Gastrocnemius medialis (tissue), 4 donors: ENCODE data around the gene NPEPL1. TPM values are rescaled to one million over a fixed set of nuclear protein-coding genes. Genes with fewer than 3 reads are reported as not detected.

Source experiments
- ATAC-seq, 2 donors: fragments of 150-250 bp; one replicate each; pipeline ENCODE4 v1.9.1; 2016
- DNase-seq, 2 donors: peaks; one replicate each; pipeline ENCODE4 v3.0.0-alpha.2; 2019
- H3K27ac ChIP-seq, 4 donors: fragments of 200-600 bp; sonication (generic); 1 replicate in 1 of 4; 2 replicates in 3 of 4; pipeline ENCODE4 v1.5.1; 2016 to 2018; ENCODE audit warnings: mild to moderate bottlenecking in 2 of 4, moderate library complexity in 1 of 4
- H3K27me3 ChIP-seq, 3 donors: fragments of 200-600 bp; sonication (generic) in 2 of 3; 1 replicate in 1 of 3; 2 replicates in 2 of 3; pipeline versions ENCODE4 v1.5.1 to v1.6.0; 2016 to 2019; ENCODE audit warnings: mild to moderate bottlenecking in 1 of 3, moderate library complexity in 1 of 3
- H3K36me3 ChIP-seq, 2 donors: fragments of 200-600 bp; sonication (generic) in 1 of 2; one replicate each; pipeline ENCODE4 v1.5.1; 2017 to 2018
- H3K4me1 ChIP-seq, 2 donors: fragments of 200-600 bp; sonication (generic) in 1 of 2; one replicate each; pipeline ENCODE4 v1.5.1; 2016 to 2017; ENCODE audit warnings: mild to moderate bottlenecking in 2 of 2
- H3K4me3 ChIP-seq, 4 donors: fragments of 200-600 bp; sonication (generic) in 3 of 4; 1 replicate in 1 of 4; 2 replicates in 3 of 4; pipeline ENCODE4 v1.5.1; 2016 to 2019; ENCODE audit warnings: mild to moderate bottlenecking in 2 of 4
- H3K9me3 ChIP-seq, 3 donors: fragments of 200-600 bp; sonication (generic) in 2 of 3; 1 replicate in 1 of 3; 2 replicates in 2 of 3; pipeline ENCODE4 v1.5.1; 2016 to 2019
- POLR2A ChIP-seq, 2 donors: fragments of 450-650 bp; IDR thresholded peaks; one replicate each; pipeline ENCODE4 v1.6.1; 2017; ENCODE audit warnings: antibody characterized with exemption in 2 of 2, mild to moderate bottlenecking in 2 of 2, moderate library complexity in 2 of 2
- in situ Hi-C, 4 donors: fragments of 200-750 bp; cut with MboI; loops; one replicate each; pipeline versions ENCODE4 v1.15.0 to v1.8.0; 2017; ENCODE audit warnings: low sequenced_read_pairs in 4 of 4
- intact Hi-C: fragments of 100-400 bp; cut with DNase I; formaldehyde crosslinking; loops from one replicate; pipeline ENCODE4 v1.15.1; 2023; ENCODE audit warnings: low total_unique reads
- total RNA-seq, 4 donors: library from RNA; depleted of rRNA; stranded (reverse); fragments of >200 nt; gene quantifications; one replicate each; pipeline versions ENCODE4 v1.1.0 to v1.2.3, GENCODE V29; 2016
- TF ChIP-seq, protein P1 (sequence below), 5 experiments: fragments of 450-650 bp in 3 of 5; fragments of 200-600 bp in 2 of 5; sonication (generic) in 2 of 5; IDR thresholded peaks in 4 of 5; conservative IDR thresholded peaks in 1 of 5; 1 replicate in 4 of 5; 2 replicates in 1 of 5; pipeline ENCODE4 v1.5.1; 2016 to 2019; ENCODE audit warnings: antibody characterized with exemption in 5 of 5, mild to moderate bottlenecking in 3 of 5, moderate library complexity in 3 of 5

The NPEPL1 gene
- total RNA-seq, 4 donors from 2014 or later = 18.1 to 51.5 (median 34.3) TPM

DNA sequence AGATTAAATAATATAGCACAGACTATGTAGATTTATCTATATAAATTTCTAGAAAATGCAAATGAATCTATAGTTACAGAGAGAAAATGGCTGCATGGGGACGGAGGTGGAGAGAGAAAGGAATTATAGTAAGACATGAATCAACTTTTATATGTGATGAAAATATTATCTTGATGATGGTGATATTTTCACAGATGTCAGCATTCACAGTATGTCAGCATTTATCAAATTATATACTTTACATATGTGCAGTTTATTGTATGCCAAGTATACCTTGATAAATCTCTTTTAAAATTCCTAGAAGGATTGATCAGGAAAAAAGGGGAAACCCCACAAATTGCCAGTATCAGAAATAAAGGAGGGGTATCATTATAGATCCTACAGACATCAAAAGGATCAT is 44.6 kb downstream of the NPEPL1 start:
- H3K9me3 ChIP-seq = no peaks in the 10 kb centered on the region
- no peak overlapping the region for H3K27ac ChIP-seq
- no peaks in the 10 kb centered on the region for H3K27me3 ChIP-seq
- ATAC-seq (no peak), DNase-seq (no peak)
- TF ChIP-seq, protein P1, sequence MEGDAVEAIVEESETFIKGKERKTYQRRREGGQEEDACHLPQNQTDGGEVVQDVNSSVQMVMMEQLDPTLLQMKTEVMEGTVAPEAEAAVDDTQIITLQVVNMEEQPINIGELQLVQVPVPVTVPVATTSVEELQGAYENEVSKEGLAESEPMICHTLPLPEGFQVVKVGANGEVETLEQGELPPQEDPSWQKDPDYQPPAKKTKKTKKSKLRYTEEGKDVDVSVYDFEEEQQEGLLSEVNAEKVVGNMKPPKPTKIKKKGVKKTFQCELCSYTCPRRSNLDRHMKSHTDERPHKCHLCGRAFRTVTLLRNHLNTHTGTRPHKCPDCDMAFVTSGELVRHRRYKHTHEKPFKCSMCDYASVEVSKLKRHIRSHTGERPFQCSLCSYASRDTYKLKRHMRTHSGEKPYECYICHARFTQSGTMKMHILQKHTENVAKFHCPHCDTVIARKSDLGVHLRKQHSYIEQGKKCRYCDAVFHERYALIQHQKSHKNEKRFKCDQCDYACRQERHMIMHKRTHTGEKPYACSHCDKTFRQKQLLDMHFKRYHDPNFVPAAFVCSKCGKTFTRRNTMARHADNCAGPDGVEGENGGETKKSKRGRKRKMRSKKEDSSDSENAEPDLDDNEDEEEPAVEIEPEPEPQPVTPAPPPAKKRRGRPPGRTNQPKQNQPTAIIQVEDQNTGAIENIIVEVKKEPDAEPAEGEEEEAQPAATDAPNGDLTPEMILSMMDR (IDR thresholded peaks at IDR 0.05 in 4 of 5, conservative IDR thresholded peaks at IDR 0.05 in 1 of 5) = no peak
- TF ChIP-seq POLR2A (IDR thresholded peaks at IDR 0.05) = no peak
- H3K4me1 ChIP-seq = no peaks in the 10 kb centered on the region
- in situ Hi-C loops = no loop called here
- H3K36me3 ChIP-seq = no peaks in the 10 kb centered on the region
- intact Hi-C loops = no loop called here
- H3K4me3 ChIP-seq = no peak overlapping the region

DNA sequence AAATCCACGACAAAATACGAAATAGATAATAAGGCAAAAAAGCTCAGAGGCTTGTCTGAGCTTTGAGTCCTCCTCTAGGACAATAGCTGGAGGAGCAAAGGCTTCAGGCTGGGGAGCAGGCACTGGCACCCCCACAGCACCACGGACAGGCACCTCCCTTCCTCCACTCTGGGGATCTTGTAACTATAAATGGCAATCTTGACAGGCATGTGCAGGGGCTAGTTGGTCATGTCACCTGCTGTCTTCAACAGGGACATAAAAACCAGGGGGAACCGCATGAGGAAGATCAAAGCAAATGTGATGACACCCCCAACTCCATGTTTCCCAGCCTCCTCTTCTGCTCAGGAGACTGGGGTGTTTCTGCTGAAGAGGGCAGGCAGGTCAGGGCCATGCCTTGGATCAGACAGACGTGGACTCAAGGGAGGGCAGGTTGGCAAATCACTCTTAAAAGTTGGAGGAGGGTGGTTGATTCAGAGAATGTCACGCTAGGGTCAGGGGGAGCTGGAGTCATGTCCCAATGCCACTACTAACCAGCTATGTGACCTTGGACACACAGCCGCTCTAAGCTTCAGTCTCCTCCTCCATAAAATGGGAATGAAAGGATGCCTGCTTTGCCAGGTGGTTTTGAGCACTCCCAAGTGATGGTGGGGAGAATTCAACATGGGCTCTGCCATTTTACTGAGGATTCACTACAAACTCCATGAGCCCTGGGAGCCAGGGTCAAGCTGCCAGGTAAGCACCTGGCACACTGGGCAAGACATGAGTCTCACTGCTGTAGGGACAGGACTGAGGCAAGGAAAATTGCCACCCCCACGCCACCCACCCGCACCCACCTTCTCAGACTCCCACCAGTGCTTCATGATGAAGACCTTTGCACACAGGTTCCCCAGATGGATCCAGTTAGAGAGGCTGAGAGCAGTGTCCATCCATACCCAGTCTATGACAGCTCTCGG is 48.0 kb downstream of the NPEPL1 start:
- intact Hi-C loops (no loop called here), in situ Hi-C loops (no loop called here)
- no peaks in the 10 kb centered on the region for H3K4me1 ChIP-seq
- no peak overlapping the region for H3K27ac ChIP-seq
- H3K36me3 ChIP-seq = no peaks in the 10 kb centered on the region
- DNase-seq = no peak
- no peak for TF ChIP-seq POLR2A (IDR thresholded peaks at IDR 0.05)
- TF ChIP-seq, protein P1 (IDR thresholded peaks at IDR 0.05 in 4 of 5, conservative IDR thresholded peaks at IDR 0.05 in 1 of 5) = no peak
- no peaks in the 10 kb centered on the region for H3K9me3 ChIP-seq
- peaks cover 0 to 2% (median 2%) of the 10 kb centered on the region in 3 donors for H3K27me3 ChIP-seq
- ATAC-seq = no peak
- no peak overlapping the region for H3K4me3 ChIP-seq

DNA sequence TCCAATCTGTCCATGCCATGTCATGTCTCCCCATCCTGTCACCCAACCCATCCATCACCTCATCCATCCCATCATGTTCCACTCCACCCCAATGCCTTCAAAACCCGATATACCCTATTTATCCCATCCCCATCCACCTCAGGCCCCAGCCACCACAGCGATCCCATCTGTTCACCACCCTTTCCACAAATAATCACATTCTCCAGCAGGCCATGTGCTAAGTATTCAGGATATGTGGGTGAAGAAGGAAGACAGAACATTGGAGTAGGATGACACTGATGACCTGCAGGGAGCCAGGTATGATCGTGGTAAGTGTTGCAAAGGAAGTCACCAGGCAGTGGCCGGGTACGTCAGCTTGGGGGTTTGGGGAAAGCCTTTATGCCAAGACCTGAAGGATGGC is 48.8 kb downstream of the NPEPL1 start:
- in situ Hi-C loops = no loop called here
- no peaks in the 10 kb centered on the region for H3K4me1 ChIP-seq
- peaks cover 1 to 5% (median 2%) of the 10 kb centered on the region in 3 donors for H3K27me3 ChIP-seq
- TF ChIP-seq POLR2A (IDR thresholded peaks at IDR 0.05) = no peak
- TF ChIP-seq, protein P1 (IDR thresholded peaks at IDR 0.05 in 4 of 5, conservative IDR thresholded peaks at IDR 0.05 in 1 of 5) = no peak
- intact Hi-C loops = no loop called here
- ATAC-seq = no peak
- no peak overlapping the region for H3K4me3 ChIP-seq
- H3K9me3 ChIP-seq = no peaks in the 10 kb centered on the region
- no peaks in the 10 kb centered on the region for H3K36me3 ChIP-seq
- H3K27ac ChIP-seq = no peak overlapping the region
- no peak for DNase-seq

DNA sequence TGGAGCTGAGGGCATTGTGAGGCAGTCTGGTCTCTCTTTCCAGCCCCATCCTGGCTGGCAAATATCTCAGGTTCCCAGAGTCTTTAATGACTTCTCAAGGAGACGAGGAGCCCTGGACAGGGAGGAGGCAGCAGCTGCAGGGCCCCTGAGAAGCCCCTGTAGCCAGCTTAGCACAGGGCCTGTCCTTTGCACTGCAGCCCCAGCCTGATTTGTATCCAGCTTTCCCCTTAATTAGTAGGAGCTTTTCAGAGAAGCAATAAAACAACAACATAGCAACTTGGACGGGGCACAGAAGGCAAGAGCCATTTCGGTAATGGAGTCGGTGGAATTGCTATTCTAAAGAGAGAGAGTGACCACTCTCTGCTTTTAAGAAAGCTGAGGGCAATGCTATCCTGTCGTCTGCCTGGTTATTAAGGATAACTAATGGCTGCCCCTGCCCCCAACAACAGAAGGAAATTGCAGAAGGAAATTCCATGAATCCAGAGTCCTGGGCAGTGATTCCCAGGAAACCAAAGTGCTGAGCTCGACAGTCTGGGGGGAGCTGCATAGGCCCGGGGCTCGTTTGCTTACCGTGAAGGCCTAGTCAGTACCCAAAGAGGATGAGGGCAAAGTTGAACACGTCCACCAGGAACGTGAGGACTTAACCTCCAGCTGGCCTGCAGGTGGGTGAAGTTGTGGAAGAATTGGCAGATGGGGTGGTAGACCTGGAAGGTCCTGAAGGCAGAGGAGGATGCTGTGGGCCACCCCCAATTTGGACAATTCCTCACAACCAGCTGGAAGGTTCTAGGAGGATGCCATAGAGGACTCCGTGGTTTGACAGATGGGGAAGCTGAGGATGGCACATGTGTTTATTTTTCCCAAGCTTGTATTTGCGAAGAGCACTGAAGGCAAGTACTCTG is 50.3 kb downstream of the NPEPL1 start:
- Histone ChIP-seq H3K4me3 (no peak overlapping the region), H3K4me1 (no peaks in the 10 kb centered on the region), H3K36me3 (no peaks in the 10 kb centered on the region), H3K27ac (no peak overlapping the region), H3K27me3 (peaks cover 5 to 8% (median 7%) of the 10 kb centered on the region in 3 donors), H3K9me3 (no peaks in the 10 kb centered on the region)
- in situ Hi-C loops = no loop called here
- intact Hi-C loops = no loop called here
- TF ChIP-seq POLR2A (IDR thresholded peaks at IDR 0.05) = no peak
- TF ChIP-seq, protein P1 (IDR thresholded peaks at IDR 0.05 in 4 of 5, conservative IDR thresholded peaks at IDR 0.05 in 1 of 5) = no peak
- DNase-seq (no peak), ATAC-seq (no peak)
